Nephron progenitor cell (in vitro differentiated cells): Measurements from ENCODE around the gene DPP10.

Experiments used
- DNase-seq: peaks from one replicate; pipeline ENCODE4 v3.0.0; 2021
- H3K27ac Mint-ChIP-seq: 2 replicates; pipeline ENCODE4 v1.8.0; 2021; ENCODE audit warnings: mild to moderate bottlenecking, moderate library complexity, mixed read lengths
- H3K27me3 Mint-ChIP-seq: 2 replicates; pipeline ENCODE4 v1.8.0; 2021; ENCODE audit warnings: mild to moderate bottlenecking, low read depth, mixed read lengths; ENCODE audit not compliant: poor library complexity
- H3K36me3 Mint-ChIP-seq: 2 replicates; pipeline ENCODE4 v1.8.0; 2021; ENCODE audit warnings: low read depth, mixed read lengths
- H3K4me1 Mint-ChIP-seq: 2 replicates; pipeline ENCODE4 v1.8.0; 2021; ENCODE audit warnings: mixed read lengths
- H3K4me3 Mint-ChIP-seq: 2 replicates; pipeline ENCODE4 v1.8.0; 2021; ENCODE audit warnings: mild to moderate bottlenecking, moderate library complexity, mixed read lengths
- H3K9me3 Mint-ChIP-seq: 2 replicates; pipeline ENCODE4 v1.8.0; 2021; ENCODE audit warnings: mild to moderate bottlenecking, moderate library complexity, mixed read lengths
- TF ChIP-seq, protein P1 (sequence below): fragments of 200-600 bp; sonication (generic); IDR thresholded peaks from 2 replicates; pipeline ENCODE4 v1.5.0; 2021; ENCODE audit warnings: antibody characterized with exemption

Gene DPP10

DNA sequence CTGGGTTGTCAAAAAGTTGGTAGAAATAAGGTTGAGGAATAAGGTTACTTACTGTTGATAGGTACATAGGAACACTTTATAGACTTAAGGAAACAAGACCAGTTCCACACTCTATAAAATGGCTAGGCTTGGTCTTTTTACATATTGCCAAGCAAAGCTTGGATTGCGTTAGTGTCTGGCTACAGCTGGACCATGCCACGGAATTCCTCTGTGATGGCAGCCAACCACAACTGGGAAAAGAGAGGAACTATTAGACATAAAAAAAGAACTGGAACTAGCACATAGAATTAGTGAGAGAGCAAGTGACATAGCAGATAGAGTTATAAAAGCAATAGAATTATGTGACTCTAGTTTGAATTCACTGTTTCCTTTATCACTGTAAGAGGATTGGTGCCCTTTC, 17.7 kb upstream of the DPP10 start:
- TF ChIP-seq, protein P1, sequence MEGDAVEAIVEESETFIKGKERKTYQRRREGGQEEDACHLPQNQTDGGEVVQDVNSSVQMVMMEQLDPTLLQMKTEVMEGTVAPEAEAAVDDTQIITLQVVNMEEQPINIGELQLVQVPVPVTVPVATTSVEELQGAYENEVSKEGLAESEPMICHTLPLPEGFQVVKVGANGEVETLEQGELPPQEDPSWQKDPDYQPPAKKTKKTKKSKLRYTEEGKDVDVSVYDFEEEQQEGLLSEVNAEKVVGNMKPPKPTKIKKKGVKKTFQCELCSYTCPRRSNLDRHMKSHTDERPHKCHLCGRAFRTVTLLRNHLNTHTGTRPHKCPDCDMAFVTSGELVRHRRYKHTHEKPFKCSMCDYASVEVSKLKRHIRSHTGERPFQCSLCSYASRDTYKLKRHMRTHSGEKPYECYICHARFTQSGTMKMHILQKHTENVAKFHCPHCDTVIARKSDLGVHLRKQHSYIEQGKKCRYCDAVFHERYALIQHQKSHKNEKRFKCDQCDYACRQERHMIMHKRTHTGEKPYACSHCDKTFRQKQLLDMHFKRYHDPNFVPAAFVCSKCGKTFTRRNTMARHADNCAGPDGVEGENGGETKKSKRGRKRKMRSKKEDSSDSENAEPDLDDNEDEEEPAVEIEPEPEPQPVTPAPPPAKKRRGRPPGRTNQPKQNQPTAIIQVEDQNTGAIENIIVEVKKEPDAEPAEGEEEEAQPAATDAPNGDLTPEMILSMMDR: no peak
- DNase-seq: no peak
- Mint-ChIP-seq H3K27ac (no peak overlapping the region), H3K4me1 (no peaks in the 10 kb centered on the region), H3K4me3 (no peak overlapping the region), H3K27me3 (peaks cover 6% of the 10 kb centered on the region), H3K36me3 (no peaks in the 10 kb centered on the region), H3K9me3 (no peaks in the 10 kb centered on the region)

DNA sequence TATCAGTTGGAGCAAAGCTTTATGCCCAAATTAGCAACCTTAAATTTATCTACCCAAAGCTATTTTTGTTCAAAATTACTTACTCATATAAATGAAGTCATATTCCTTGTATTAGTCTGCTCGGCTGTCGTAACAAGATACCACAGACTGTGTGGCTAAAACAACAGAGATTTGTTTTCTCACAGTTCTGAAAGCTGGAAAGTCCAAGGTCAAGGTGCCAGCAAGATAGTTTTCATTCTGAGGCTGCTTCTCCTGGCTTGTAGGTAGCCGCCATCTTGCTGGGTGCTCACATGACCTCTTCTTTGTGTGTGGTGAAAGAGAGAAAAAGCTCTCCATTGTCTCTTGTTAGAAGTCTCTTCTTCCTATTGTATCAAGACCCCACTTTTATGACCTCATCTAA, 15.7 kb upstream of the DPP10 start:
- no peak overlapping the region for H3K4me3 Mint-ChIP-seq
- DNase-seq: no peak
- H3K27ac Mint-ChIP-seq: no peak overlapping the region
- TF ChIP-seq, protein P1: no peak
- no peaks in the 10 kb centered on the region for H3K9me3 Mint-ChIP-seq
- no peaks in the 10 kb centered on the region for H3K36me3 Mint-ChIP-seq
- H3K4me1 Mint-ChIP-seq: no peaks in the 10 kb centered on the region
- peaks cover 6% of the 10 kb centered on the region for H3K27me3 Mint-ChIP-seq

DNA sequence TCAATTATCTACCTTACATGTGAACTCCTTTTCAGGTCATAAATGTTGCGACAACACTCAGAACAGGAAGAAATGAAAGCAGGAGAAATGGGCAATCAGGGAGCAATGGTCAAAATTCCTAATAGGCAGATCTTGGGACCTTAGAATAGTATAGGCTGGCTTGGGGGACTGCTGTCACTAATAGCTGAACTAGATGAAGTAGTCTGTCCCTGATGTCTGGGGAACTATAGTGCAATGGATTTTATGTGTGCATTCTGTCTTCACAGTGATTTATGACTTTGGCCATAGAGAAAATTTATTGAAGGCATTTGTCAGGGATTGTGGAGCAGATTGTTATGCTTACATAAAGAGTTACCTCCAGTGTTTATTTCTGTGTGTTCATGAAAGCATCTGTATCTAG, 6.1 kb upstream of the DPP10 start:
- no peaks in the 10 kb centered on the region for H3K36me3 Mint-ChIP-seq
- H3K27ac Mint-ChIP-seq: no peak overlapping the region
- TF ChIP-seq, protein P1: no peak
- H3K4me3 Mint-ChIP-seq: no peak overlapping the region
- no peaks in the 10 kb centered on the region for H3K9me3 Mint-ChIP-seq
- no peaks in the 10 kb centered on the region for H3K4me1 Mint-ChIP-seq
- no peak for DNase-seq
- H3K27me3 Mint-ChIP-seq: peaks cover 4% of the 10 kb centered on the region

DNA sequence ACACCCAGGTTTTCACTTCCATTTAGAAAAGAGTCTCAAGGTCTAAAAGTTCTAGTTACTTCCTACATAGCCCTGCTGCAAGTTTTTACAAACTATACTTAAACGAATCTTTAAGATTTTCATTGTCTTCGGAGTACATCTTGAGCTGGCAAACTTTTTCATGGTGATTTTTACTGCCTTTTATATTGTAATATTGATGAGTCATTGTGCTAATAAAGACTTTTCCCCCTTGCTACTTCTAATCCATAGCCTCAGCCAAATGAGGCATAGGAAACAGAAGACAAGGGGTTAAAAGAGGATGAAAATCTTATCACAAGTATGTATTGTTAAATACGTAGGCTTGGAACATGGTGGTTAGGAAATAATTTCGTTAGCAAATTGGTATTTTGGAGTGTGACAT, 4.1 kb downstream of the DPP10 start:
- H3K27me3 Mint-ChIP-seq: peaks cover 16% of the 10 kb centered on the region
- no peaks in the 10 kb centered on the region for H3K9me3 Mint-ChIP-seq
- no peak overlapping the region for H3K27ac Mint-ChIP-seq
- no peak for DNase-seq
- H3K4me3 Mint-ChIP-seq: no peak overlapping the region
- no peaks in the 10 kb centered on the region for H3K36me3 Mint-ChIP-seq
- TF ChIP-seq, protein P1: no peak
- H3K4me1 Mint-ChIP-seq: no peaks in the 10 kb centered on the region

DNA sequence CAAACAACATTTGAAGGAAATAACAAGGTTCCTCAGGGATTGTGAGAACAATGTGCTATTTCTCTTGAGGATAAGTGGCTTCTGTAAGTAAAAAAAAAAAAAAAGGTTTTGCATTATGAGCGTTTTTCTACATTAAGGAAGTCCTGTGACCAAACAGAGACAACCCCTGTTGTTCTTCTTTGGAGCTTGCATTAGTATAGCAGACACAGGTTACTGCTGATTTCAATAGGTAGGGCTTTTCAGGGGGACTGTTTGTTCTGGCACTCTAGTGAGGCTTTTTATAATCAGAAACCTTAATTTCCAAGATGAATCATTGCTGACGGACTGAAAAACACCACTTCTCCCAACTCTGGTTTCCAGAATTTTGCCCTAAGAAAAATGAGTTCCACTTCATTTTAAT, 8.2 kb downstream of the DPP10 start:
- H3K4me1 Mint-ChIP-seq: no peaks in the 10 kb centered on the region
- DNase-seq: no peak
- H3K36me3 Mint-ChIP-seq: no peaks in the 10 kb centered on the region
- no peaks in the 10 kb centered on the region for H3K9me3 Mint-ChIP-seq
- no peak overlapping the region for H3K4me3 Mint-ChIP-seq
- no peak overlapping the region for H3K27ac Mint-ChIP-seq
- H3K27me3 Mint-ChIP-seq: peaks cover 8% of the 10 kb centered on the region
- TF ChIP-seq, protein P1: no peak

DNA sequence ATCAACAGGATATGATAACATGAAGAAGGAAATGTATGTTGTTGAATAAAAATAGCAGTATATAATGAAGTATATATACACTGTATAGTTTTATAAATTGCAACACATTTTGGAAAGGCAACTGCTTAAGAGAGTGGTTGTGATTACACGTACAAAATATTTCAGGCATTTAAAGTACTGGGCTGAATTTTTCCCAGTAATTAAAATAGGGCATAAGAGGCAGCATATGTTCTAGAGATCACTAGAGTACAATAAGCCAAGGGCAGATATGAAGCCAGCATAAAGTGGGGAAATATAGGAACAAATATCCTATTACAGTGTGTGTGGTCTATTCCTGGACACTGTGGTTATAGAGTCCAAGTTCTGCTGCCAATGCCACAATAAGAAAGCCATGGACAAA, 14.1 kb downstream of the DPP10 start:
- H3K4me1 Mint-ChIP-seq: no peaks in the 10 kb centered on the region
- TF ChIP-seq, protein P1: no peak

More for the DNA sequence above, 14.1 kb downstream of the DPP10 start:
- Mint-ChIP-seq H3K4me3 (no peak overlapping the region), H3K36me3 (no peaks in the 10 kb centered on the region), H3K27ac (no peak overlapping the region), H3K27me3 (peaks cover 8% of the 10 kb centered on the region), H3K9me3 (no peaks in the 10 kb centered on the region)
- DNase-seq: no peak
